GM19438 (cell line): ENCODE measurements around the gene NINL.
"Not testable (repeated sequence)": the region's sequence is repeated elsewhere in the genome, so short reads cannot be mapped to it uniquely, and the experiment has no call there.

Experiments used
- ATAC-seq: cut with Tn5 transposase; IDR thresholded peaks from one replicate; pipeline ENCODE4 v1.9.1; 2021; ENCODE audit warnings: low read depth; ENCODE audit not compliant: unreplicated experiment

Gene NINL

DNA sequence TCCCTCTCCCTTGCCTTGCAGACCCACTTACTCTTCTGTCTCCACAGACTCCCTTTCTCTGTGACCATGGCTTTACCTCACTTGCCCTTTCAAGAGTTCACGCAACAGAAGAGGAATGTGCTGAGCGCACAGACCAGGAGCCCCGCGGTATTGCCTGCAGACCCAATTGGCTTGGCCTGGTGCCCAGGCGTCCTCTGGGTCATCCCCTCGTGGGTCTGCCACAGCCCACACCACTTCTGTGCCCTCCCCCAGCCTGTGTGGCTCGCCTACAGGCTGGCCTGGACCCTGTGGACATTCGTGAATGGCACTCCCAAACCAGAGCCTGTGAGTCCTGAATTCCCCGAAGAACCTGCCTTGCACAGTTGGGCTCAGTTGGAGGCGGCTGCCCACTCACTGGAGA, 15.3 kb upstream of the NINL start:
- no peak for ATAC-seq

DNA sequence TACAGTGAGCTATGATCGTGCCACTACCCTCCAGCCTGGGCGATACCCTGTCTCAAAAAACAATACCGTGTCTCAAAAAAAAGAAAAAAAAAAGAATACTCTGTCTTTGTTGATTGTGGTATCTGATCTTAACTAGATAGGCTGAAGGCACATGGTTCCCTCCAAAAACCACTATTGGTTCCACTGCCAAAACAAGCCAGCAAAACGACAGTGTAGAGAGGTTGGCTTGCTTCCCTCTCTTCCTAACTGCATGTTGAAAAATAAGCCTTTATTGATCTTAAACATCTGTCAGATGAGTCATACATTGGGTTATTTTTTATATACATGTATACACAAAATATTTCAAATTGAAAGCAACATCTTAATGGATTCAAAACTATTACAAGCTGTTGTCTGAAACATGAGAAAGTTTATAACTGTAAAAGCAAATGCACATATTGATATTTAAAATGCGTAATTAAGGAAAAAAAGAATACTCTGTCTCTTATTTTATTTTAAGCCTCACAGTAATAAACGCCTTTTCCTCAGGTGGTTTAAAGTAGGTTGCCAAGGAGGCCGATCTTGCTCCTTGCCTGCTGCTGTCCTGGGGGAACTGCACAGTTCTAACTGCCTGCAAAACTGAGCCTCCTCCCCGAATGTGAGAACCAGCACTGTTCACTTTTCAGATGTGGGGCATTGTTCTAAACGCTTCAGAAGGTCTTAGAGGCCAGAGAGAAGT, 7.0 kb upstream of the NINL start:
- no peak for ATAC-seq

DNA sequence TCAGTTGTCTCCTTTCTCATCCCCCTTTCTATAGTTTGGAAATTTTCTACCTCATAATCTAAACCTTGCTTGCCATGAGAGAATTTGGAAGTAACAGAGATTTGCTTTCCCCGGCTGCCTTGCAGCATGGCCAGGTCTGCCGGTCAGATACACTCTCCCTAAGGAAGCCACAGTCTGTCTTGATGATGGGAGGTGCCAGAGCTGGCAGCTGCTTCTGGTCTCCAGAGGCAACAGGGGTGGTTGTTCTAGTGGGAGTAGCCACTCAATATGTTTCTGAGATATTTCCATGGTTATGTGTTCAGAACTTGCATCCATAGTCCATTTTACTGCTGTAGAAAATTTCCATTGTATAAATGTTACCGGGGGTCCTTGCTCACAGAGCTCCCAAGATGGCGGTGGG, 5.4 kb upstream of the NINL start:
- not testable (repeated sequence) for ATAC-seq

DNA sequence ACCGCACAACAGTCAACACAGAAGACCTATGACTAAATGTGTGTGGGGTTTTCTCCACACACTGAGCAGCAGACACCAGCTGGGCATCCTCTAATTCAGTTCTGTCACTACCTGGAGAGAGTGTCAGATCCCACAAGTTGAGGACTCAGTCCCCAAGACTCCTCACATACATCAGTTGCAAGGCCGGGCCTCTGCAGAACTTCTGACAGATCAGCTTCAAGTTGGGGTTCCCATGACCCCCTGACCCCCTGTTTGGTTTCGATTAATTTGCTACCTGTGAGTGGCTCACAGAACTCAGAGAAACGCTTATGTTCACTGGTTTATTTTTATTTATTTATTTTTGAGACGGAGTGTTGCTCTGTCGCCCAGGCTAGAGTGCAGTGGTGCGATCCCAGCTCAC, 3.2 kb upstream of the NINL start:
- ATAC-seq, result no peak

DNA sequence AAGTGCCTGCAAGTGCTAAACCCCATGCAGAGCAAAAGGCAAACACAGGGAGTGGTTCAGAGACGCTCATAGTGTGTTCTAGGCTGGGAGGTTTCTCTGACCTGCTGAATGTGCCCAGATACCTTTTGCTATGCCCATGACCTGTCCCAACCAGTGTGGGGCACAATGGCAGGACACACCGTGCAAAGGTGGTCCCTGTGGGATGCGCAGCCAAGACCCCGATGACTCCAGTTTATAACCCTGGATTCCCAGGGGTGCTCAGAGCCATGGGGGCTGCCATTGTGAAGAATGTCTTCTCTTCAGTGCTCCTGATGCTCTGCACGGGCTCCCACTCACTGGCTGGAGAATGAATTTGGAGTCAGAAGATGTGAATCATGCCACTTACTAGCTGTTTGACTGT, 2.2 kb upstream of the NINL start:
- no peak for ATAC-seq

DNA sequence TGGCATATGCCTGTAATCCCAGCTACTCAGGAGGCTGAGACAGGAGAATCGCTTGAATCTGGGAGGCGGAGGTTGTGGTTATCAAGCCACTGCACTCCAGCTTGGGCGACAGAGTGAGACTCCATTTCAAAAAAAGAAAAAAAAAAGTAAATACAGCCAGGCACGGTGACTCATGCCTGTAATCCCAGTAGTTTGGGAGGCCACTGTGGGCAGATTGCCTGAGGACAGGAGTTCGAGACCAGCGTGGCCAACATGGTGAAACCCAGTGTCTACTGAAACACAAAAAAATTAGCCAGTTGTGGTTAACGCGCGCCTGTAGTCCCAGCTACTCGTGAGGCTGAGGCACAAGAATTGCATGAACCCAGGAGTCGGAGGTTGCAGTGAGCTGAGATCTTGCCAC, 1.5 kb upstream of the NINL start:
- no peak for ATAC-seq

DNA sequence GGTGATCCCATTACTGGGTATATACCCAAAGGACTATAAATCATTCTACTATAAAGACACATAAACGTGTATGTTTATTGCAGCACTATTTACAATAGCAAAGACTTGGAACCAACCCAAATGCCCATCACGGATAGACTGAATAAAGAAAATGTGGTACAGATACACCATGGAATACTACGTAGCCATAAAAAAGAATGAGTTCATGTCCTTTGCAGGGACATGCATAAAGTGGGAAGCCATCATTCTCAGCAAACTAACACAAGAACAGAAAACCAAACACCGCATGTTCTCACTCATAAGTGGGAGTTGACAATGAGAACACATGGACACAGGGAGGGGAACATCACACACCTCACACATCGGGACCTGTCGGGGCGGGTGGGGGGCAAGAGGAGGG, 1.7 kb downstream of the NINL start:
- ATAC-seq, result not testable (repeated sequence)

DNA sequence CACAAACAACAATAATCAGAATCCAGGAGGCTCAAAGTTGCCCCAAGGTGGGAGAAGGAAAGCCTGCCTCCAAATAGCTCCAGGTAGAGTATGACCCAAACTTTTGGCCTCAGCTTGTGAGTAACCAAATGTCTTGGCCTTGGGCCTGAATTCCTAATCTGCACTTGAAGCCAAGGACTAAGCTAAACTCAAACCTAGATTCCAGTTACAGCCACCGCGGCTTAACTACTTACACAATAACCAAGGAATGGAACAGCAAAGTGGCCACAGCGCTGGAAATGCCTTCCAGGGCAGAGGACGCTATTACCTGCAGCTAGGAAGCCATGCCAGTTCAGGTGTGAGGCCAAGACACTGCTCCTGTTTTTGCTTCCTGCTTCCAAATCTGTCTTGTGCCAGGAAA, 4.6 kb downstream of the NINL start:
- ATAC-seq, result no peak

DNA sequence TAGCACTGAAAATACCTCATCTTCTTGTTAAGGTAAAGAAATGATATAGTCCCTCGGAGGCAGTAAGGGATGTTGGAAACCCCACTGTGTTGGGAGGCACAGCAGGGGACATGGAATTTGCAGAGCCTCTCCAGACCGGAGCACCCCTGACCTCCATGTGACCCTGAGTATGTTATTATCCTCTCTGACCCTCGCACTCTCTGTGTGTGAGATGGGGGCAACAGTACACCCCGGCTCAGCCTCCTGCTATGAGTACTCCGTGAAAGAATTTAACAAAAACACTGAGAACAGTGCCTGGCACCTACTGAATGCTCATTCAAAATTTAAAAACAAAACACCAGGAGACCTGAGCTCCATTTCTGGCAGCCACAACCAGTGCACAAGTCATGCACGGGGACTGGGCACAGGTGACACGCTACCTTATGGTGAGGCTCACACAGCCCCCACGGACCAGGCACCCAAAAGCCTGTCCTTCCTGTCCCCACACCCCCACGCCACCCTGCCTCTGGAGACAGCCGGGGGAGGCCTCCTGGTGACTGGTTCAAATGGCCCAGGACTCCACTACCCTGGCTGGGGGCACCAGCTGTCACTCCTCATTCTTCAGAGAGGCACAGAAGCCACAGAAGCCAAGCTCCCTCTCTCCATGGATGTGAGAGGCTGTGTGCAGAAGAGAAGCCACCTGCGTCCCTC, 6.1 kb downstream of the NINL start:
- no peak for ATAC-seq

DNA sequence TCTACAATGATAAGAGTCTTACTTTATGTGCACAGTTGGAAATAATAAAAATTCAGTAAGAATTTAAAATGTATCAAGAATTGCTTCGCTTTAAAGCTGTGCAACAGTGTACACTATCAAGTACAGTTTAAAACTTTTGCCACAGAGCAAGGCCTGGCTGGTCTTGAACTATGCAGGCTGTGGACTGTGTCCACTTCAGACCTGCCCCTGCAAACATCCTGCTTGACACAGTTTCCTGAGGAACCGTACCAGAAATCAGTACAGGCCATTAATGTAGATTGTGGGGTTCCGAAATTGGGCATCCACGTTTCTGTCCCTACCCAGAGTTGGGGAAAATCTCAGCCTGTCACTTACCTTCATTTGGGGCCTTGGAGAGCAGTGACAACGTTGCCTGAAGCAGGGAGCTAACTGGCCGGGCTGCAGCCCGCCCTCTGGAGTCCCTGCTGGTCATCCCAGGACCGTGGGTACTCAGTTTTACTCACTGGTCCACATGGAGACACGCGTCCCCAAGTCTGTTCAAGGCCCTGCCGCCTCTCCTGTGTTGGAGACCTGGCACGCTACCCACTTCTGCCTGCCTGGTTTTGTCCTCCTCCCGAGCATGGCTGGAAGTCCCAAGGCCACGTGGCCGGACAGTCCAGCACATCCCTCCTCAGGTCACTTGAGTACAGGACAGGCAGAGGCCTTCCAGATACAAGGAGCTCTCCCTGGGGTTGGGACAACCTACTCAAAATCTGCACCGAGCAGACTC, 8.4 kb downstream of the NINL start:
- ATAC-seq, result no peak

DNA sequence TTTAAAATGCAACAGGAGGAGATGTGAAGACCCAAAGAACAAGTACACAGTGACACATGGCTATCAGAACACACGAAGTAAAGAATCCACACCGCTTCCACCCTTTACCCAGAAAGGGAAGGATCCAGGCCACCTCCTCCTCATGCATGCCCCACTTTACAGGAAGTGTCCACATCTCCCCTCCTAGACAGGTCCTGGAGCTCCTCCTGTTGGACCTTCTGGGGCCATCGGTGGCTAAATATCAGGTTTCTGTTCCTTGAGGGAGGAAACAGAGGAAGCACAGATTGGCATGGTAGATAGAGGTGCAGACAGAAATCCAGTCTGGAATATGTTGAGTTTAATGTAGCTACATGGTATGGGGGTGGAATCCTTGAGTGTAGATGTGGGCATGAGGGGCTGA, 10.9 kb downstream of the NINL start:
- ATAC-seq, result no peak

DNA sequence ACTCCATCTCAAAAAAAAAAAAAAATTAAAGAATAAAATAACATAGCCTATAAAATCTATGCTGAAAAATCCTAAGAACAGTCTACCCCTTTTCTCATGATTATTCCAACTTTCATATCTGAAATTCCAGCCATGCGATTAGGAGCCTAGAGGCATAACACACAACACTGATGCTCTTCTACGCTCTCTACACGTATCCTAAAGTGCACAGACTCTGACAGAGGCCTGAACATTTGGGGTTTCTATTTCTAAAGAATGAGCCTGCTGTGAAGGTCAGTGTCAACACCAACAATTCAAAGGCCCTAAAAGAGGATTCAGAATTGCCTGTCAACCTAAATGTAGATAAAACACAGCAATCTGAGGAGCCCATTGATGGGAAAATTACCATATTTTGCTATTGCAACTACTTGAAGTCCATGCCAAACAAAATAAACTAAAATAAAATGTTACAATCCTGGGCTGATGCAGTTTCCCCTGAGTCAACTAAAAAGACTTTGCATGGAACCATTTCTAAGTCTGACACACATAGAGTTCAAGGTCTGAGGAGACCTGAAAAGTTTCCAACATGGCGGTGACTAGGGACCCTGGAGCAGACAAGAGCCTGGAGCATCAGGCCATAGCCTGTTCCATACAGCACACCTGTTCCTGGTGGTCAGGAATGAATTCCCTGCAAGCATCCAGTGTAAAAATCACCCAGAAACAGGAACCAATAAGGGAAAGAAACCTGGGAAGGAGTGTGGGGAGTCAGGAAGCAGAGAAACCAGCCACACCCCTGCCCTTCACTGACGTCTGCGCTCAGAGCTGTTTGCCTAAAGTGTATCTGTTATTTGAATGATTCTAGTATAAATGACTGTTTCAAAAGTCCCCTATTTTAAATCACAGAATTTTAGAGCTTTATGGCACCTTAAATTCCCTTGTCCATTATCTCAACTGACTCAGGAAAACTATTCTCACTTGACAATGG, 11.8 kb downstream of the NINL start:
- no peak for ATAC-seq

DNA sequence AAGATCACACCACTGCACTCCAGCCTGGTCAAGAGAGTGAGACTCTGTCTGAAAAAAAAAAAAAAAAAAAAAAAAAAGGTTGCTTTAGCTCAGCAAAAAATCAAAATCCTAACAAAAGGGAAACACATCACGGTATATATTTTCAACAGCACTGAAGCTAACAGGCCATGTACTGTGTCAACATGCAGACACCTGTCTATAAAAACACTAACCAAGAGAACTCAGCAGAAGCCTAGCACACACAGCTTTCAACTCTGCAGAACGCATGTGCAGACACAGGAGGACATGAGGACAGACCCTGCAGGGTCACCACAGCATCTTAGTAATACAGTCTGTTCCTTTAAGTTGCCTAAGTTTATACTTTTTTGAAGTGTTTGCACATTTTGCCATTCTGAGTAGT, 13.5 kb downstream of the NINL start:
- no peak for ATAC-seq

DNA sequence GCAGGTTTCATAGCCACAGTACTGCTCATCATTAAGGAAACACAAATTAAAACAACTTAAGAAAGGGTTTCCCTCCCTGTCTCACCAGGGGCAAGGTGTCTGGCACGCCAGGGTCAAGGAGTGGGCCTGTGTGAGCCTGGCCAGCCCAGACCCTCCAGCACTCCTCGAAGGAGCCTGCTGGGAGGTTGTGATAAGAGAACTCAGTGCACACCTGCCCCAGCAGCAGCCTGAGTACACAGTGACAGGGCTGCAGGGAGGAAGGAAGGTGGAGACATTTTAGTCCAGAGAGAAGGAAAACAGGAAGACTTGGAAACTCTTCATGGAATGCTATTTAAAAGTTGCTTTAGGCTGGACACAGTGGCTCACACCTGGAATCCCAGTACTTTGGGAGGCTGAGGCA, 14.1 kb downstream of the NINL start:
- no peak for ATAC-seq

DNA sequence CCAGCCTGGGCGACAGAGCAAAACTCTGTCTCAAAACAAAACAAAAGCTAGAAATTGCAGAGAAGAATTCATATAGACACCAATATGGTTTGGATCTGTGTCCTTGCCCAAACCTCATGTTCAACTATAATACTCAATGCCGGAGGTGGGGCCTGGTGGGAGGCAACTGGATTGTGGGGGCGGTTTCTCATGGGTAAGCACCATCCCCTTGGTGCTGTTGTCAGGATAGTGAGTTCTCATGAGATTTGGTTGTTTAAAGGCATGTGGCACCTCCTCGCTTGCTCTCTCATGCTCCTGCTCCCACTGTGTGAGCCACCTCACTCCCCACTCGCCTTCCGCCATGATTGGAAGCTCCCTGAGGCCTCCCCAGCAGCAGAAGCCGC, 15.2 kb downstream of the NINL start:
- ATAC-seq, result no peak

DNA sequence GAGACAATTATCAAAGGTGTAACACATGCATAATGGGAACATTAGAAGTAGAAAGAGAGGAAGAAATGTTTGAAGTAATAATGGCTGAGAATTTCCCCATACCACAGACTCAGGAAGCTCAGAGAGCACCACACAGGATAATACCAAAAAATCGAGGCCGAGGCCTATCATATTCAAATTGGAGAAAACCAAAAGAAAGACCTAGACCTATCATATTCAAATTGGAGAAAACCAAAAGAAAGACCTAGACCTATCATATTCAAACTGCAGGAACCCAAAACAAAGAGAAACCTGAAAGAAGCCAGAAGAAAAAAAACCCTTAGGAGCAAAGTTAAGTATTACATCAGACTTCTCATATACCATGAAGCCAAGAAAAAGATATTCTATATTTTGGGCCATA, 18.0 kb downstream of the NINL start:
- ATAC-seq, result no peak

DNA sequence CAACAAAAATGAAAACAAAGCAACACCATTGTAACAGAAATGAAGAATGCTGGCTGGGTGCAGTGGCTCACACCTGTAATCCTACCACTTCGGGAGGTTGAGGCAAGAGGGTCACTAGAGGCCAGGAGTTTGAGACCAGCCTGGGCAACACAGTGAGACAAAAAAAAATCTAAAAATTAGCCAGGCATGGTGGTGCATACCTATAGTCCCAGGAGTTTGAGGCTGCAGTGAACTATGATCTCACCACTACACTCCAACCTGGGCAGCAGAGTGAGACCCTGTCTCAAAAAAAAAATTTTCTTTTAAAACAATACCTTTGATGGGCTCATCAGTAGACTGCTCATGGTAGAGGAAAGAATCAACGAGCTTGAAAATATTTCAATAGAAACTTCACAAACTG, 18.5 kb downstream of the NINL start:
- no peak for ATAC-seq

DNA sequence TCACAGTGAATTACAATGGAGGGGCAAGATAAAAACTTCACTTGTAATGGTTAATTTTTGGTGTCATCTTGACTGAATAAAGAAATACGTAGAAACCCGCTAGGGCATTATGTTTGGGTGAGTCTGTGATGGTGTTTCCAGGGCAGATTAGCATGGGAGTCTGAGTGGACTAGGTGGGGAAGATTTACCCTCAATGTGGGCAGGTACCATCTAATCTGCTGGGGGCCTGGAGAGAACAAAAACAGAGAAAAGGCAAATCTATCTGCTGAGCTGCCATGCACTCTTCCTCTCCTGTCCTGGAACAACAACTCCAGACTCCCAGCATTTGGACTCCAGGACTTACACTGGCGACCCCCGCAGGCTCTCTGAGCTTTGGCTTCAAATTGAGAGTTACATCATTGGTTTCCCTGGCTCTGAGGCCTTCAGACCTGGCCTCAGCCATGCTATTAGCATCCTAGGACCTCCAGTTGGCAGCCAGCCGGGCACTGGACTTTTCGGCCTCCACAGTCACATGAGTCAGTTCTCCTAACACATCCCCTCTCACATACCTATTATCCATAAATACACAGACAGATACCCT, 19.7 kb downstream of the NINL start:
- ATAC-seq, result no peak

DNA sequence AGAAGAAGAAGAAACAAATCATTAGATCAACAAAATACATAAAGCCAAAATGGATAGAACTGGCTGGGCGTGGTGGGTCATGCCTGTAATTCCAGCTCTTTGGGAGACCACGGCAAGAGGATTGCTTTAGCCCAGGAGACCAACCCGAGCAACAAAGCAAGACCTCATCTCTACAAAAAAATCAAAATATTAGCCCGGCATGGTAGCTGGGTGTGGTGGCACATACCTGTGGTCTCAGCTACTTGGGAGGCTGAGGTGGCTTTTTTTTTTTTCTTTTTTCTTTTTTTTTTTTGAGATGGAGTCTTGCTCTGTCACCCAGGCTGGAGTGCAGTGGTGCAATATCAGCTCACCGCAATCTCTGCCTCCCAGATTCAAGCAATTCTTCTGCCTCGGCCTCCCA, 21.5 kb downstream of the NINL start:
- no peak for ATAC-seq

DNA sequence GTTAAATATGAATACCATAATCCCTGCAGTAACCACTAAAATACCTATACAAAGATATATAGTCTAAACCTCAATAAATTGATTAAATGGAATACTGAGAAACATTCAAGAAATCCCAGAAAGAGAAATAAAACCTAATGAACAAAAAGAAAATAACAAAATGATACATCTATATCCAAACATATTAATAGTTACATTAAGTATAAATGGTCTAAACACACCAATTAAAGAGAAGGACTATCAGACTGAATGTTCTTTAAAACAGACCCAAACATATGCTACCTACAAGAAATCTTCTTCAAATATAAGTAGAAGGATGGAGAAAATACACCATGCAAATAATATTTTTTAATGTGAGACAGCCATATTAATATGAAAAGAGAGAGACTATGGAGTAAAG, 22.0 kb downstream of the NINL start:
- no peak for ATAC-seq
